Natural killer cell treated with Interleukin-12 subunit alpha and Interleukin-12 subunit beta and Interleukin-15 and Interleukin-18, amount 100 ng/mL, for 72 hours (primary cell): ENCODE results near the gene ZNF678. TPM values are rescaled to one million over a fixed set of nuclear protein-coding genes. Genes with fewer than 3 reads are reported as not detected.
"Not testable (repeated sequence)": the region's sequence is repeated elsewhere in the genome, so short reads cannot be mapped to it uniquely, and the experiment has no call there.

ENCODE experiments used
- ATAC-seq, 2 donors: fragments of 150-1000 bp; cut with Tn5 transposase in 1 of 2; sonication (Bioruptor Pico), chemical (Tn5 transposase) in 1 of 2; 2 replicates each; pipeline ENCODE4 v1.10.0; 2021
- DNase-seq: peaks from one replicate; pipeline ENCODE4 v3.0.0; 2022; ENCODE audit warnings: low spot score
- H3K27ac Mint-ChIP-seq, 2 donors: 1 replicate in 1 of 2; 2 replicates in 1 of 2; pipeline ENCODE4 v1.8.0; 2022; ENCODE audit warnings: mixed read lengths in 2 of 2, mild to moderate bottlenecking in 1 of 2, moderate library complexity in 1 of 2
- H3K27me3 Mint-ChIP-seq, 2 donors: 1 replicate in 1 of 2; 2 replicates in 1 of 2; pipeline ENCODE4 v1.8.0; 2022; ENCODE audit warnings: mixed read lengths in 2 of 2
- H3K36me3 Mint-ChIP-seq: one replicate; pipeline ENCODE4 v1.8.0; 2022; ENCODE audit warnings: mixed read lengths
- H3K4me1 Mint-ChIP-seq, 2 donors: 1 replicate in 1 of 2; 2 replicates in 1 of 2; pipeline ENCODE4 v1.8.0; 2022; ENCODE audit warnings: low read depth in 2 of 2, mixed read lengths in 2 of 2, mild to moderate bottlenecking in 1 of 2
- H3K4me3 Mint-ChIP-seq: one replicate; pipeline ENCODE4 v1.8.0; 2022; ENCODE audit warnings: mixed read lengths
- H3K9me3 Mint-ChIP-seq: 2 replicates; pipeline ENCODE4 v1.8.0; 2022; ENCODE audit warnings: mixed read lengths
- total RNA-seq, 2 donors: library from RNA; stranded (reverse); gene quantifications; one replicate each; pipeline ENCODE4 v1.2.3, GENCODE V29; 2022

The ZNF678 gene
- total RNA-seq, 2 donors from 2014 or later, result 5.7 to 7.6 TPM

GRCh38 chr1:227654858-227655752 lies 91.7 kb downstream of the ZNF678 start:
- H3K27me3 Mint-ChIP-seq, result no peaks in the 10 kb centered on the region
- ATAC-seq, result no peak
- no peak overlapping the region for H3K27ac Mint-ChIP-seq
- peaks cover 13% of the 10 kb centered on the region for H3K9me3 Mint-ChIP-seq
- DNase-seq, result no peak
- H3K36me3 Mint-ChIP-seq, result peaks cover 64% of the 10 kb centered on the region
- no peak overlapping the region for H3K4me3 Mint-ChIP-seq
- no peaks in the 10 kb centered on the region for H3K4me1 Mint-ChIP-seq

GRCh38 chr1:227661495-227661894 lies 98.1 kb downstream of the ZNF678 start:
- Mint-ChIP-seq H3K4me1 (no peaks in the 10 kb centered on the region), H3K4me3 (no peak overlapping the region), H3K36me3 (peaks cover 58% of the 10 kb centered on the region), H3K27me3 (no peaks in the 10 kb centered on the region), H3K9me3 (peaks cover 3% of the 10 kb centered on the region), H3K27ac (no peak overlapping the region)
- no peak for ATAC-seq
- no peak for DNase-seq

- Mint-ChIP-seq H3K9me3 (peaks cover 3% of the 10 kb centered on the region), H3K36me3 (peaks cover 60% of the 10 kb centered on the region), H3K4me3 (no peak overlapping the region), H3K27me3 (no peaks in the 10 kb centered on the region), H3K27ac (no peak overlapping the region), H3K4me1 (no peaks in the 10 kb centered on the region)
- ATAC-seq, result no peak
- no peak for DNase-seq
Measured at GRCh38 chr1:227662933-227663332, 99.6 kb downstream of the ZNF678 start.

GRCh38 chr1:227666286-227666685 lies 102.9 kb downstream of the ZNF678 start:
- Mint-ChIP-seq H3K4me3 (no peak overlapping the region), H3K36me3 (peaks cover 55% of the 10 kb centered on the region), H3K27me3 (no peaks in the 10 kb centered on the region), H3K27ac (no peak overlapping the region), H3K4me1 (no peaks in the 10 kb centered on the region), H3K9me3 (peaks cover 1% of the 10 kb centered on the region)
- DNase-seq (no peak), ATAC-seq (no peak)

GRCh38 chr1:227673441-227673840 lies 110.1 kb downstream of the ZNF678 start:
- DNase-seq (no peak), ATAC-seq (no peak)
- H3K4me3 Mint-ChIP-seq, result no peak overlapping the region
- H3K36me3 Mint-ChIP-seq, result peaks cover 55% of the 10 kb centered on the region
- H3K4me1 Mint-ChIP-seq, result no peaks in the 10 kb centered on the region
- no peak overlapping the region for H3K27ac Mint-ChIP-seq
- no peaks in the 10 kb centered on the region for H3K27me3 Mint-ChIP-seq
- peaks cover 22% of the 10 kb centered on the region for H3K9me3 Mint-ChIP-seq

- no peaks in the 10 kb centered on the region for H3K27me3 Mint-ChIP-seq
Measured at GRCh38 chr1:227685807-227686206, 122.5 kb downstream of the ZNF678 start.

GRCh38 chr1:227697321-227697864 lies 134.0 kb downstream of the ZNF678 start:
- ATAC-seq (no peak), DNase-seq (no peak)
- H3K4me3 Mint-ChIP-seq, result no peak overlapping the region
- H3K27me3 Mint-ChIP-seq, result no peaks in the 10 kb centered on the region
- H3K4me1 Mint-ChIP-seq, result no peaks in the 10 kb centered on the region
- H3K9me3 Mint-ChIP-seq, result peaks cover 30% of the 10 kb centered on the region
- H3K27ac Mint-ChIP-seq, result no peak overlapping the region
- H3K36me3 Mint-ChIP-seq, result peaks cover 52% of the 10 kb centered on the region

More at GRCh38 chr1:227685807-227686206, 122.5 kb downstream of the ZNF678 start:
- no peak for DNase-seq
- no peak for ATAC-seq
- Mint-ChIP-seq H3K27ac (no peak overlapping the region), H3K4me3 (no peak overlapping the region), H3K9me3 (peaks cover 24% of the 10 kb centered on the region), H3K36me3 (peaks cover 25% of the 10 kb centered on the region), H3K4me1 (no peaks in the 10 kb centered on the region)

- Mint-ChIP-seq H3K36me3 (peaks cover 60% of the 10 kb centered on the region), H3K9me3 (peaks cover 42% of the 10 kb centered on the region)
- not testable (repeated sequence) for ATAC-seq
Measured at GRCh38 chr1:227701631-227702030, 138.3 kb downstream of the ZNF678 start.

GRCh38 chr1:227707846-227708245 lies 144.5 kb downstream of the ZNF678 start:
- Mint-ChIP-seq H3K27me3 (no peaks in the 10 kb centered on the region), H3K9me3 (peaks cover 24% of the 10 kb centered on the region), H3K27ac (peak overlapping the region; percentile 28 to 34), H3K36me3 (peaks cover 28% of the 10 kb centered on the region), H3K4me3 (peak overlapping the region; percentile 54), H3K4me1 (peaks cover 7 to 8% of the 10 kb centered on the region in 2 donors)
- ATAC-seq, result peak in 1 of 2 donors; percentile 54
- DNase-seq, result no peak

More at GRCh38 chr1:227701631-227702030, 138.3 kb downstream of the ZNF678 start:
- H3K4me3 Mint-ChIP-seq, DNase-seq, H3K4me1 Mint-ChIP-seq, H3K27me3 Mint-ChIP-seq, H3K27ac Mint-ChIP-seq: not testable (repeated sequence)

GRCh38 chr1:227709451-227709850 lies 146.1 kb downstream of the ZNF678 start:
- no peak overlapping the region for H3K4me3 Mint-ChIP-seq

GRCh38 chr1:227710474-227710873 lies 147.1 kb downstream of the ZNF678 start:
- not testable (repeated sequence) for DNase-seq, H3K27ac Mint-ChIP-seq, H3K4me3 Mint-ChIP-seq, H3K4me1 Mint-ChIP-seq, ATAC-seq, H3K27me3 Mint-ChIP-seq
- Mint-ChIP-seq H3K9me3 (peaks cover 23% of the 10 kb centered on the region), H3K36me3 (peaks cover 23% of the 10 kb centered on the region)

More at GRCh38 chr1:227709451-227709850, 146.1 kb downstream of the ZNF678 start:
- Mint-ChIP-seq H3K4me1 (peaks cover 7 to 8% of the 10 kb centered on the region in 2 donors), H3K27ac (no peak overlapping the region), H3K36me3 (peaks cover 17% of the 10 kb centered on the region), H3K27me3 (peaks cover 0 to under 1% of the 10 kb centered on the region in 2 donors), H3K9me3 (peaks cover 17% of the 10 kb centered on the region)
- DNase-seq (no peak), ATAC-seq (no peak)

- Mint-ChIP-seq H3K9me3 (peaks cover 26% of the 10 kb centered on the region), H3K4me3 (no peak overlapping the region), H3K4me1 (peaks cover 6% of the 10 kb centered on the region in 2 donors), H3K36me3 (peaks cover 34% of the 10 kb centered on the region), H3K27me3 (peaks cover 0 to 3% of the 10 kb centered on the region in 2 donors), H3K27ac (no peak overlapping the region)
- DNase-seq, result no peak
- ATAC-seq, result no peak
Measured at GRCh38 chr1:227712648-227713047, 149.3 kb downstream of the ZNF678 start.

- peaks cover 49% of the 10 kb centered on the region for H3K9me3 Mint-ChIP-seq
- H3K4me3 Mint-ChIP-seq, result no peak overlapping the region
- H3K36me3 Mint-ChIP-seq, result peaks cover 71% of the 10 kb centered on the region
- no peak overlapping the region for H3K27ac Mint-ChIP-seq
- ATAC-seq (no peak), DNase-seq (no peak)
- H3K4me1 Mint-ChIP-seq, result peaks cover 0 to 2% of the 10 kb centered on the region in 2 donors
- peaks cover 0 to 7% of the 10 kb centered on the region in 2 donors for H3K27me3 Mint-ChIP-seq
Measured at GRCh38 chr1:227718932-227719331, 155.6 kb downstream of the ZNF678 start.

GRCh38 chr1:227723474-227723873 lies 160.1 kb downstream of the ZNF678 start:
- no peak for DNase-seq
- no peak overlapping the region for H3K27ac Mint-ChIP-seq

More at GRCh38 chr1:227723474-227723873, 160.1 kb downstream of the ZNF678 start:
- Mint-ChIP-seq H3K27me3 (peaks cover 0 to 13% of the 10 kb centered on the region in 2 donors), H3K36me3 (peaks cover 54% of the 10 kb centered on the region), H3K4me1 (peaks cover 0 to 7% of the 10 kb centered on the region in 2 donors), H3K4me3 (no peak overlapping the region), H3K9me3 (peaks cover 33% of the 10 kb centered on the region)
- no peak for ATAC-seq
